ENCODE results near the gene CRYBG2. TPM values are rescaled to one million over a fixed set of nuclear protein-coding genes. Genes with fewer than 3 reads are reported as not detected.

Gene CRYBG2
- total and polyA plus RNA-seq, 2 of the 13 experiments (the other 11 are each of a cell fraction or from before 2014, with no cell fraction given), result 1.3 to 2.9 TPM

DNA sequence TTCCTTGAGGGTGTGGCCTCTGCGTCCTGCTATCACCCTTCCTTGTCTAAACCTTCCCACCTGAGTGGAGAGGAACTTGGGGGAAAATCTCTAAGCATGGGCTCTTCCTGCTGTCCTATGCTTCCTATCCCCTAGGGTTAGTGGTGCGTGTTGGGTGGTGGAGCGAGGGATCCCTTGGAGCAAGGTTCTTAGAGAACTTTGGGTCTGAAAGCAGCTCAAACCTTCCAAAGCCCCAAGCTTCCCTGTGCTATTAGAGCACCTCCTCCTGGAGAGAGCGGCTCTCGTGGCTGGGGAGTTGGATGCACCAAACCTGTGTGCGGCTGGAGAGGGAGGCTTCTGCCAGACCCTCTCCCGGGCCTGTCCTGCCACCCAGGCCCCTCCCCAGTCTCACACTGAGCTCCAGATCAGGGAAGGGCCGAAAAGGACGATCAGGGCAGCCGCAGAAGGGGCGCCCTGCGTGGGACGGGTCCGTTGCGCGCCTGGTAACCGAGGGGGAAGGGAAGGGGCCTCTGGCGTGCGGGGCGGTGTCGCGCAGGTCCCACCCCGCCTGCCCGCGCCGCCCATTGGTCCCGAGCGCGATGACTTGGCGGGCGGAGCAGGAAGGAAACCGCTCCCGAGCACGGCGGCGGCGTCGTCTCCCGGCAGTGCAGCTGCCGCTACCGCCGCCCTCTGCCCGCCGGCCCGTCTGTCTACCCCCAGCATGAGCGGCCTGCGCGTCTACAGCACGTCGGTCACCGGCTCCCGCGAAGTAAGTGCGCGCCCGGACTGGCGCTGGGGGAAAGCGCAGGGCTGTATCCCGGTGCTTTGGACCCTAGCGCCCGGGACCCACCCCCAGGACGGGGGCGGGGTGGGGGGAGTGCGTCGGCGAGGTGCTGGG is 74.2 kb downstream of the CRYBG2 start, which contains the start of gene SH3BGRL3 (continued):
- TF ChIP-seq FOXP1 (IDR thresholded peaks at IDR 0.05) (no peak), FOXP1 (CRISPR knock-in tag; IDR thresholded peaks at IDR 0.05) (no peak), ZSCAN31 (CRISPR knock-in tag; IDR thresholded peaks at IDR 0.05; ENCODE audit: low read depth) (peak; percentile 70; the same call in 1 of the 2 replicates), ZKSCAN1 (IDR thresholded peaks at IDR 0.05; ENCODE audit: low read length) (no peak), PAX8 (CRISPR knock-in tag; IDR thresholded peaks at IDR 0.05; ENCODE audit: borderline replicate concordance) (peak; percentile 41; the same call in 1 of the 2 replicates), ZNF547 (CRISPR knock-in tag; IDR thresholded peaks at IDR 0.05) (peak; percentile 42; the same call in 1 of the 2 replicates), CHCHD3 (CRISPR knock-in tag; IDR thresholded peaks at IDR 0.05) (0 out of 2 replicates have a peak, but pooled peaks have one; percentile 76), NR2F6 (IDR thresholded peaks at IDR 0.05) (no peak), NR2F6 (CRISPR knock-in tag; IDR thresholded peaks at IDR 0.05) (peak; percentile 10; the same call in 1 of the 2 replicates), KLF12 (CRISPR knock-in tag; IDR thresholded peaks at IDR 0.05; ENCODE audit: borderline replicate concordance) (peak; percentile 58; the same call in 1 of the 2 replicates), GLI4 (CRISPR knock-in tag; IDR thresholded peaks at IDR 0.05; ENCODE audit: borderline replicate concordance) (no peak), HMG20A (CRISPR knock-in tag; IDR thresholded peaks at IDR 0.05; ENCODE audit: borderline replicate concordance) (no peak), NONO (IDR thresholded peaks at IDR 0.05) (no peak), NONO (CRISPR knock-in tag; conservative IDR thresholded peaks at IDR 0.05) (0 out of 2 replicates have a peak, but pooled peaks have one; percentile 50), HOXD1 (CRISPR knock-in tag; IDR thresholded peaks at IDR 0.05) (no peak)
- TF ChIP-seq, protein P1, sequence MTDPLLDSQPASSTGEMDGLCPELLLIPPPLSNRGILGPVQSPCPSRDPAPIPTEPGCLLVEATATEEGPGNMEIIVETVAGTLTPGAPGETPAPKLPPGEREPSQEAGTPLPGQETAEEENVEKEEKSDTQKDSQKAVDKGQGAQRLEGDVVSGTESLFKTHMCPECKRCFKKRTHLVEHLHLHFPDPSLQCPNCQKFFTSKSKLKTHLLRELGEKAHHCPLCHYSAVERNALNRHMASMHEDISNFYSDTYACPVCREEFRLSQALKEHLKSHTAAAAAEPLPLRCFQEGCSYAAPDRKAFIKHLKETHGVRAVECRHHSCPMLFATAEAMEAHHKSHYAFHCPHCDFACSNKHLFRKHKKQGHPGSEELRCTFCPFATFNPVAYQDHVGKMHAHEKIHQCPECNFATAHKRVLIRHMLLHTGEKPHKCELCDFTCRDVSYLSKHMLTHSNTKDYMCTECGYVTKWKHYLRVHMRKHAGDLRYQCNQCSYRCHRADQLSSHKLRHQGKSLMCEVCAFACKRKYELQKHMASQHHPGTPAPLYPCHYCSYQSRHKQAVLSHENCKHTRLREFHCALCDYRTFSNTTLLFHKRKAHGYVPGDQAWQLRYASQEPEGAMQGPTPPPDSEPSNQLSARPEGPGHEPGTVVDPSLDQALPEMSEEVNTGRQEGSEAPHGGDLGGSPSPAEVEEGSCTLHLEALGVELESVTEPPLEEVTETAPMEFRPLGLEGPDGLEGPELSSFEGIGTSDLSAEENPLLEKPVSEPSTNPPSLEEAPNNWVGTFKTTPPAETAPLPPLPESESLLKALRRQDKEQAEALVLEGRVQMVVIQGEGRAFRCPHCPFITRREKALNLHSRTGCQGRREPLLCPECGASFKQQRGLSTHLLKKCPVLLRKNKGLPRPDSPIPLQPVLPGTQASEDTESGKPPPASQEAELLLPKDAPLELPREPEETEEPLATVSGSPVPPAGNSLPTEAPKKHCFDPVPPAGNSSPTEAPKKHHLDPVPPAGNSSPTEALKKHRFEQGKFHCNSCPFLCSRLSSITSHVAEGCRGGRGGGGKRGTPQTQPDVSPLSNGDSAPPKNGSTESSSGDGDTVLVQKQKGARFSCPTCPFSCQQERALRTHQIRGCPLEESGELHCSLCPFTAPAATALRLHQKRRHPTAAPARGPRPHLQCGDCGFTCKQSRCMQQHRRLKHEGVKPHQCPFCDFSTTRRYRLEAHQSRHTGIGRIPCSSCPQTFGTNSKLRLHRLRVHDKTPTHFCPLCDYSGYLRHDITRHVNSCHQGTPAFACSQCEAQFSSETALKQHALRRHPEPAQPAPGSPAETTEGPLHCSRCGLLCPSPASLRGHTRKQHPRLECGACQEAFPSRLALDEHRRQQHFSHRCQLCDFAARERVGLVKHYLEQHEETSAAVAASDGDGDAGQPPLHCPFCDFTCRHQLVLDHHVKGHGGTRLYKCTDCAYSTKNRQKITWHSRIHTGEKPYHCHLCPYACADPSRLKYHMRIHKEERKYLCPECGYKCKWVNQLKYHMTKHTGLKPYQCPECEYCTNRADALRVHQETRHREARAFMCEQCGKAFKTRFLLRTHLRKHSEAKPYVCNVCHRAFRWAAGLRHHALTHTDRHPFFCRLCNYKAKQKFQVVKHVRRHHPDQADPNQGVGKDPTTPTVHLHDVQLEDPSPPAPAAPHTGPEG (CRISPR knock-in tag; IDR thresholded peaks at IDR 0.05), result no peak
- TF ChIP-seq, protein P2, sequence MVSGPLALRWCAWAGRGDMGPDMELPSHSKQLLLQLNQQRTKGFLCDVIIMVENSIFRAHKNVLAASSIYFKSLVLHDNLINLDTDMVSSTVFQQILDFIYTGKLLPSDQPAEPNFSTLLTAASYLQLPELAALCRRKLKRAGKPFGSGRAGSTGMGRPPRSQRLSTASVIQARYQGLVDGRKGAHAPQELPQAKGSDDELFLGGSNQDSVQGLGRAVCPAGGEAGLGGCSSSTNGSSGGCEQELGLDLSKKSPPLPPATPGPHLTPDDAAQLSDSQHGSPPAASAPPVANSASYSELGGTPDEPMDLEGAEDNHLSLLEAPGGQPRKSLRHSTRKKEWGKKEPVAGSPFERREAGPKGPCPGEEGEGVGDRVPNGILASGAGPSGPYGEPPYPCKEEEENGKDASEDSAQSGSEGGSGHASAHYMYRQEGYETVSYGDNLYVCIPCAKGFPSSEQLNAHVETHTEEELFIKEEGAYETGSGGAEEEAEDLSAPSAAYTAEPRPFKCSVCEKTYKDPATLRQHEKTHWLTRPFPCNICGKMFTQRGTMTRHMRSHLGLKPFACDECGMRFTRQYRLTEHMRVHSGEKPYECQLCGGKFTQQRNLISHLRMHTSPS (CRISPR knock-in tag; IDR thresholded peaks at IDR 0.05; ENCODE audit: low read depth), result no peak
- TF ChIP-seq, protein P3, sequence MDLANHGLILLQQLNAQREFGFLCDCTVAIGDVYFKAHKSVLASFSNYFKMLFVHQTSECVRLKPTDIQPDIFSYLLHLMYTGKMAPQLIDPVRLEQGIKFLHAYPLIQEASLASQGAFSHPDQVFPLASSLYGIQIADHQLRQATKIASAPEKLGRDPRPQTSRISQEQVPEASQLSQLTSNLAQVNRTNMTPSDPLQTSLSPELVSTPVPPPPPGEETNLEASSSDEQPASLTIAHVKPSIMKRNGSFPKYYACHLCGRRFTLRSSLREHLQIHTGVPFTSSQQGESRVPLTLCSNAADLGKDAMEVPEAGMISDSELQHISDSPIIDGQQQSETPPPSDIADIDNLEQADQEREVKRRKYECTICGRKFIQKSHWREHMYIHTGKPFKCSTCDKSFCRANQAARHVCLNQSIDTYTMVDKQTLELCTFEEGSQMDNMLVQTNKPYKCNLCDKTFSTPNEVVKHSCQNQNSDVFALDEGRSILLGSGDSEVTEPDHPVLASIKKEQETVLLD (CRISPR knock-in tag; IDR thresholded peaks at IDR 0.05; ENCODE audit: low read depth), result 0 out of 2 replicates have a peak, but pooled peaks have one; percentile 15
- TF ChIP-seq, protein P4, sequence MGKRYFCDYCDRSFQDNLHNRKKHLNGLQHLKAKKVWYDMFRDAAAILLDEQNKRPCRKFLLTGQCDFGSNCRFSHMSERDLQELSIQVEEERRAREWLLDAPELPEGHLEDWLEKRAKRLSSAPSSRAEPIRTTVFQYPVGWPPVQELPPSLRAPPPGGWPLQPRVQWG (CRISPR knock-in tag; IDR thresholded peaks at IDR 0.05; ENCODE audit: borderline replicate concordance, low read depth), result no peak
